Thyroid gland (tissue), 4 donors: ENCODE measurements around the gene FIG4.

Source experiments
- POLR2A ChIP-seq, 2 donors: fragments of 450-650 bp; IDR thresholded peaks; one replicate each; pipeline ENCODE4 v1.6.1; 2017; ENCODE audit warnings: antibody characterized with exemption in 2 of 2, mild to moderate bottlenecking in 2 of 2, moderate library complexity in 1 of 2
- TF ChIP-seq, protein P1 (sequence below), 6 experiments: fragments of 200-600 bp in 3 of 6; fragments of 450-650 bp in 3 of 6; sonication (generic) in 3 of 6; IDR thresholded peaks; one replicate each; pipeline ENCODE4 v1.5.1; 2016 to 2019; ENCODE audit warnings: antibody characterized with exemption in 6 of 6, mild to moderate bottlenecking in 2 of 6, inconsistent platforms in 1 of 6, moderate library complexity in 1 of 6

DNA sequence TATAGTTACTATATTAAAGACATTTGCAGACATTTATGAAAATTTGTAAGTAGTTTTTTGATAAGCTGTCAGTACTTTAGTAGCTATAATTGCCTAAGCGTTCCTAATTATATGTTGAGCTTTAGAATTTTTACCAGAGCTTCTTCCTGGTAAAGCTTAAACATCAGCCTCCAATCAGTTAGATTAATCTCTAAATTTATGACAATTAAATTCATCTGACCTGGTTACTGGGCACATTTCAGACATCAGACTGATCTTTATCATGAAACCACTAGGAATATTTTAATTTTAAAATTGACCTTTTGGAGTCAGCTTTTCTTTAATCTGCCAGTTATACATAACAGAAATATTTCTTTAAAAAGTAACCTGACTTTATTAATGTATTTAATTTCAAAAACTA lies 23.5 kb downstream of the FIG4 start:
- TF ChIP-seq, protein P1, sequence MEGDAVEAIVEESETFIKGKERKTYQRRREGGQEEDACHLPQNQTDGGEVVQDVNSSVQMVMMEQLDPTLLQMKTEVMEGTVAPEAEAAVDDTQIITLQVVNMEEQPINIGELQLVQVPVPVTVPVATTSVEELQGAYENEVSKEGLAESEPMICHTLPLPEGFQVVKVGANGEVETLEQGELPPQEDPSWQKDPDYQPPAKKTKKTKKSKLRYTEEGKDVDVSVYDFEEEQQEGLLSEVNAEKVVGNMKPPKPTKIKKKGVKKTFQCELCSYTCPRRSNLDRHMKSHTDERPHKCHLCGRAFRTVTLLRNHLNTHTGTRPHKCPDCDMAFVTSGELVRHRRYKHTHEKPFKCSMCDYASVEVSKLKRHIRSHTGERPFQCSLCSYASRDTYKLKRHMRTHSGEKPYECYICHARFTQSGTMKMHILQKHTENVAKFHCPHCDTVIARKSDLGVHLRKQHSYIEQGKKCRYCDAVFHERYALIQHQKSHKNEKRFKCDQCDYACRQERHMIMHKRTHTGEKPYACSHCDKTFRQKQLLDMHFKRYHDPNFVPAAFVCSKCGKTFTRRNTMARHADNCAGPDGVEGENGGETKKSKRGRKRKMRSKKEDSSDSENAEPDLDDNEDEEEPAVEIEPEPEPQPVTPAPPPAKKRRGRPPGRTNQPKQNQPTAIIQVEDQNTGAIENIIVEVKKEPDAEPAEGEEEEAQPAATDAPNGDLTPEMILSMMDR (IDR thresholded peaks at IDR 0.05) = no peak
- no peak for TF ChIP-seq POLR2A (IDR thresholded peaks at IDR 0.05)
